ENCODE results near the gene HTR1E.
"Not testable (repeated sequence)": the region's sequence is repeated elsewhere in the genome, so short reads cannot be mapped to it uniquely, and the experiment has no call there.

HTR1E gene

GRCh38 chr6:87001494-87001893, 64.2 kb downstream of the HTR1E start:
- no peak for DNase-seq

DNA sequence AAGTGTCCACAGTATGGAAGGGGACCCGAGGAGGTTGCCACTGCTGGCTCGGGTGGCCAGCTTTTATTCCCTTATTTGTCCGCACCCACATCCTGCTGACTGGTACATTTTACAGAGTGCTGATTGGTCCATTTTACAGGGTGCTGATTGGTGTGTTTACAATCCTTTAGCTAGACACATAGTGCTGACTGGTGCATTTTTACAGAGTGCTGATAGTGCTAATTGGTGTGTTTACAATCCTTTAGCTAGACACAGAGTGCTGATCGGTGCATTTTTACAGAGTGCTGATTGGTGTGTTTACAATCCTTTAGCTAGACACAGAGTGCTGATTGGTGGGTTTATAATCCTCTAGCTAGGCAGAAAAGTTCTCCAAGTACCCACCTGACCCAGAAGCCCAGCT, 65.1 kb downstream of the HTR1E start:
- not testable (repeated sequence) for DNase-seq

DNA sequence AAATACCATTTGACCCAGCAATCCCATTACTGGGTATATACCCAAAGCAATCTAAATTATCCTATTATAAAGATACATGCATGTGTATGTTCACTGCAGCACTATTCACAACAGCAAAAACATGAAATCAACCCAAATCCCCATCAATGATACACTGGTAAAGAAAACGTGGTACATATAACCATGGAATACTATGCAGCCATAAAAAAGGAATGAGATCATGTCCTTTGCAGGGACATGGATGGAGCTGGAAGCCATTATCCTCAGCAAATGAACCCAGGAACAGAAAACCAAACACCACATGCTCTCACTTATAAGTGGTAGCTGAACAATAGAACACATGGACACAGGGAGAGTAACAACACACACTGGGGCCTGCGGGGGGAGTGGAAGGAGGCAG, 69.2 kb downstream of the HTR1E start:
- not testable (repeated sequence) for DNase-seq

DNA sequence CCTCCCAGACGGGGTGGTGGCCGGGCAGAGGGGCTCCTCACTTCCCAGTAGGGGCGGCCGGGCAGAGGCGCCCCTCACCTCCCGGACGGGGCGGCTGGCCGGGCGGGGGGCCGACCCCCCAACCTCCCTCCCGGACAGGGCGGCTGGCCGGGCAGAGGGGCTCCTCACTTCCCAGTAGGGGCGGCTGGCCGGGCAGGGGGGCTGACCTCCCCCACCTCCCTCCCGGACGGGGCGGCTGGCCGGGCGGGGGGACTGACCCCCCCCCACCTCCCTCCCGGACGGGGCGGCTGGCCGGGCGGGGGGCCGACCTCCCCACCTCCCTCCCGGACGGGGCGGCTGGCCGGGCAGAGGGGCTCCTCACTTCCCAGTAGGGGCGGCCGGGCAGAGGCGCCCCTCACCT, 72.3 kb downstream of the HTR1E start:
- DNase-seq = not testable (repeated sequence)

DNA sequence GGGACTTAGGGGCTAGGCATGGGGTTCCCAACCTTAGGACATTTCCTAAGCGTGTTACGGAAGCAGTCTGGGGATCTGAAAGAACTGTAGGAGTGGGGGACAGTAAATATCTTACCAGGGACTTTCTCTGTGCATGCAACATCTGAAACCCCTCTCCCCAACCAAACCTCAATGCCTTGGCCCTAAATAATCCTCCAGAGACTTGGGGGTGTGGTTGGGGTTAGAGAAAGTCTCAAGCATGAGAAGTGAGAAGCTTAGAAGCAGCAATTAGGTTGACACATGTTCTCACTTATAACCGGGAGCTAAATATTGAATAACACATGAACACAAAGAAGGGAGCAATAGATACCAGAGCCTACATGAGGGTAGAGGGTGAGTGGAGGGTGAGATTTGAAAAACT, 74.7 kb downstream of the HTR1E start:
- DNase-seq = no peak

DNA sequence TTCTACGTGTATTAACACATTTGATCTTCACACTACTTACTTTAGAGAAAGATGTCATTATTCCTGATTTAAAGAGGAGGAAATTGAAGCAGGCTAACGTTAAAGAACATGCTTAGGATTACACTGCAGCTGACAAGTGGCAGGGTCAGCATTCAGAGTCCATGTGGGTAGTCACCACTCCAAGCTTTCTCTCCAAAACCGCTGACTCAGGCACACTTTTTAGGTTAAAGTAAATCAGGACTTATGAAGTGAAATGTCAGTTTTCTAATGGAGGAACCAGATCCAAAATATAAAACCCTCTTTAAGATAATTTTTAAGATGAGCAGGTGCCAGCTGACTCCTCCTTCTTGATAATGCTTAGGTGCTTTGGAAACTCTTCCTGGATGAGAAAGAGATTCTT, 75.4 kb downstream of the HTR1E start:
- no peak for DNase-seq

GRCh38 chr6:87016772-87017171, 79.4 kb downstream of the HTR1E start:
- DNase-seq = no peak

DNA sequence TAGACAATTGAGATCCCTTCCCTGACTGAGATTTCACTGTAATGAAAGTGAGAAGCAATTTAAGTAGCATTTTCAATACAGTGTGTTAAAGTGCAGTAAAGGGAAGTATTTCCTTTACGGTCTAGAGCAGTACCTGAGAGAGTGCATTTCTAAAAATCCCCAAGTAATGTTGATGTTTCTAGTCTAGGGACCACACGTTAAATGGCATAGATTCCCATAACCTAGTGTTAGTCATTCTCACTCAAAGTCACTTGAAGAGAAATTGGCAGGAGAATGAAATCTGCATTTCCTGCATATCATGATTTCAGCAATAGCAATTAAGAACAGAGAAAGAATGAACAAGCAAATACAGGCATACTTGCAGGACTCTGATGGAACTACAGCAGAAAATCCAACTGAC, 89.7 kb downstream of the HTR1E start:
- DNase-seq = no peak

- no peak for DNase-seq
Measured at GRCh38 chr6:87029711-87030314, 92.5 kb downstream of the HTR1E start.

DNA sequence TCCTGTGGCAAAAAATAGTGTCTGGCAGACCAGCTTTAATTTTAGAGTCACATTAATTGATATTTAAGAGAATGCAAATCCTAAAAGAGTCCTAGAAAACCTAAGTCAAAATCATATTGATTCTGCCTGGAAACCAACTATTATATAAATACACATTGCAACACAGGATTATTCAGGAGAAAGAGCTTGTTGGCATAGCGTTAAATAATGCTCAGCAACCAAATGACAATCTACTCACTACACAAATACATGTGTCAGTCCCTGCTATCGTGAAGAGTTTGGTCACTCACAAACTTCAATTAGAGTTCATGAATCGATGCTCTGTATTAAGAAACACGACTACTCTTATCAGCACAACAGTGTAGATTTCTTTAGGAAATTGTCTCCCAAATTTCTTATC, 103.4 kb downstream of the HTR1E start:
- DNase-seq = no peak

GRCh38 chr6:87045521-87046075, 108.3 kb downstream of the HTR1E start:
- DNase-seq = no peak

GRCh38 chr6:87049779-87050178, 112.5 kb downstream of the HTR1E start:
- no peak for DNase-seq

DNA sequence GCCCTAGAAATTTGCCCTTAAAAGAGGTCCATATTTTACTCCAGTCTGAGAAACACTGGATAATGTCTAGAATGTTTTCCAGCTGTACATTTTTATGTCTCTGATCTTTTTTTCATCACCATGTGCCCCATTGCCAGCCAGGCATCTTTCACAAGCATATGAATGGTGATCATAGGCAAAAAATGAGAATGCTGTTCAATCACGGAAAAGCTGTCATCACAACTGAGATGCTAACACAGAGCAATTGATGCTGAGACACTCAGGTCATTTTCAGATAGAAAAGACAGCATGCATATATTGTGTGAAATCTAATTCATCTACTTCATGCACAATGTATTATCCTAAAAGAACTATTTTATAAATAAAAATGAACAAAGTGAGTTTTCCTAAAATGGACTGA, 116.0 kb downstream of the HTR1E start:
- no peak for DNase-seq

DNA sequence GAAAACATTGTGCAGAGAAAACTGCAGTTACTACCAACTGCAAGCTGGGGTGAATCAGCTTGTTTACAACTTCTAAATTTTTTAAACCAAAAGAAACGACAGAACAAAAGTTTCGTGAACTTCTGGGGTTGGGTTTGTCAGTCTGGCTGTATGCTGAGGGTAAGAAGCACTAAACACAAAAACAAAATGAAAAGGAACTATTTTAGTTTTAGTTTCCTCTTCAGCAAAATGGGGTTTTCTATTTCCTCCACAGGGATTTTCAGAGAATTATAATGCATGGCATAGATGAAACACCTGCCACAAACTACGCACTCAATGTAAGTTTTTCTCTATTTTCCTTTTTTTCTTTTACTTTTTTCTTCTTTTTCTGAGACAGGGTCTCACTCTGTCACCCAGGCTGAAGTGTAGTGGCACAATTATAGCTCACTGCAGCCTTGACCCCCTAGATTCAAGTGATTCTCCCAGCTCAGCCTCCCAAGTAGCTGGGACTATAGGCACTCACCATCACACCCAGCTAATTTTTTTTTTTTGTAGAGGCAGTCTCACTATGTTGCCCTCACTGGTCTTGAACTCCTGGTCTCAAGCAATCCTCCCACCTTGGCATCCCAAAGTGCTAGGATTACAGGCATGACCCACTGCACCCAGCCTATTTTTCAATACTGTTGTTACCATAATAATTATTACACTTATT, 117.0 kb downstream of the HTR1E start:
- no peak for DNase-seq

- no peak for DNase-seq
Measured at GRCh38 chr6:87059943-87060342, 122.6 kb downstream of the HTR1E start.

DNA sequence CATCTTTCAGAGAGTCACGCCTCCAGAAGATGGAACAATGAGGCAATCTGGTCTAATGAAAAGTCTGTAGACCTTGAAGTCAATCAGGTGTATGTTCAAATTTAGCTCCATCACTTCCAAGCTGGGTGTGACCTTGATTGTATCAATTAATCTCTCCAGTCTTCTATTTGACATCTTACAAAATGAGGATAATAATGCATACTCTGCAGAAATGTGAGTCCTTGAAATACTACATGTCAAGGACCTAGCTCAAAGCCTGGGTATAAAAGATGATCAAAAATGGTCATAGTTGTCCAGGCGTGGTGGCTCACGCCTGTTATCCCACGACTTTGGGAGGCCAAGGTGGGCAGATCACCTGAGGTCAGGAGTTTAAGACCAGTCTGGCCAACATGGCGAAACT, 127.8 kb downstream of the HTR1E start:
- no peak for DNase-seq
